Neural progenitor cell (in vitro differentiated cells): ENCODE measurements around the gene ELF1. TPM values are rescaled to one million over a fixed set of nuclear protein-coding genes. Genes with fewer than 3 reads are reported as not detected.

Experiments
- DNase-seq: peaks from one replicate; pipeline ENCODE4 v3.0.0-alpha.2; 2016; ENCODE audit warnings: low spot score
- H2AFZ ChIP-seq: fragments of 200-600 bp; sonication (generic); replicated peaks from 2 replicates; pipeline ENCODE4 v1.6.1; 2016; ENCODE audit warnings: antibody characterized with exemption
- H3F3A ChIP-seq: fragments of 200-600 bp; sonication (generic); 2 replicates; pipeline ENCODE4 v1.6.1; 2016; ENCODE audit warnings: antibody characterized with exemption, low read depth
- H3K27ac ChIP-seq: fragments of 200-600 bp; sonication (generic); 2 replicates; pipeline ENCODE4 v1.5.1; 2016; ENCODE audit warnings: mild to moderate bottlenecking
- H3K27me3 ChIP-seq: fragments of 200-600 bp; sonication (generic); 2 replicates; pipeline ENCODE4 v1.6.1; 2016; ENCODE audit warnings: mild to moderate bottlenecking, moderate library complexity
- H3K36me3 ChIP-seq: fragments of 200-600 bp; sonication (generic); 2 replicates; pipeline ENCODE4 v1.5.1; 2016
- H3K4me1 ChIP-seq: fragments of 200-600 bp; sonication (generic); 2 replicates; pipeline ENCODE4 v1.6.1; 2016; ENCODE audit warnings: mixed run types
- H3K4me2 ChIP-seq: fragments of 200-600 bp; sonication (generic); 2 replicates; pipeline ENCODE4 v1.6.1; 2016
- H3K4me3 ChIP-seq: fragments of 200-600 bp; sonication (generic); 2 replicates; pipeline ENCODE4 v1.5.1; 2016
- H3K79me2 ChIP-seq: fragments of 200-600 bp; sonication (generic); 2 replicates; pipeline ENCODE4 v1.6.1; 2016; ENCODE audit warnings: low read depth
- H3K9ac ChIP-seq: fragments of 200-600 bp; sonication (generic); 2 replicates; pipeline ENCODE4 v1.6.1; 2016
- H3K9me3 ChIP-seq: fragments of 200-600 bp; sonication (generic); 2 replicates; pipeline ENCODE4 v1.5.1; 2016; ENCODE audit warnings: low read depth
- H4K20me1 ChIP-seq: fragments of 200-600 bp; sonication (generic); 2 replicates; pipeline ENCODE4 v1.6.1; 2016; ENCODE audit warnings: low read depth
- H3K27ac Mint-ChIP-seq: 3 replicates; pipeline ENCODE4 v1.8.0; 2021; ENCODE audit warnings: mixed read lengths
- H3K27me3 Mint-ChIP-seq: 2 replicates; pipeline ENCODE4 v1.8.0; 2022; ENCODE audit warnings: low read depth, mild to moderate bottlenecking, inconsistent platforms, moderate library complexity, mixed read lengths; ENCODE audit not compliant: insufficient read depth
- H3K36me3 Mint-ChIP-seq: 3 replicates; pipeline ENCODE4 v1.8.0; 2021; ENCODE audit warnings: mixed read lengths
- H3K4me1 Mint-ChIP-seq: 3 replicates; pipeline ENCODE4 v1.8.0; 2021; ENCODE audit warnings: mixed read lengths
- H3K4me3 Mint-ChIP-seq: 3 replicates; pipeline ENCODE4 v1.8.0; 2021; ENCODE audit warnings: mild to moderate bottlenecking, moderate library complexity, mixed read lengths
- H3K9me3 Mint-ChIP-seq: 3 replicates; pipeline ENCODE4 v1.8.0; 2020; ENCODE audit warnings: mixed read lengths
- CTCF ChIP-seq: fragments of 200-600 bp; sonication (generic); IDR thresholded peaks from 2 replicates; pipeline ENCODE4 v1.5.1; 2017; ENCODE audit warnings: antibody characterized with exemption, mild to moderate bottlenecking
- EZH2 ChIP-seq: fragments of 200-600 bp; sonication (generic); IDR thresholded peaks from 2 replicates; pipeline ENCODE4 v1.6.1; 2017; ENCODE audit warnings: antibody characterized with exemption, mild to moderate bottlenecking, moderate library complexity
- EZH2phosphoT487 ChIP-seq: fragments of 200-600 bp; sonication (generic); IDR thresholded peaks from 2 replicates; pipeline ENCODE4 v1.6.1; 2017; ENCODE audit warnings: antibody characterized with exemption
- total RNA-seq: library from RNA; depleted of rRNA; stranded (reverse); fragments of >200 nt; gene quantifications from 2 replicates; pipeline ENCODE4 v1.2.3, GENCODE V29; 2015; ENCODE audit warnings: low replicate concordance

The ELF1 gene
- total RNA-seq, 1 donor from 2014 or later: 9.3 TPM

GRCh38 chr13:40982772-40983171 is 36.3 kb downstream of the ELF1 start:
- Histone ChIP-seq H3K4me3 (no peak overlapping the region), H3K9ac (no peak overlapping the region), H3K79me2 (no peaks in the 10 kb centered on the region), H3K9me3 (no peaks in the 10 kb centered on the region), H3K36me3 (no peaks in the 10 kb centered on the region), H3F3A (no peaks in the 10 kb centered on the region), H3K4me2 (no peak overlapping the region), H2AFZ (no peak overlapping the region), H4K20me1 (no peaks in the 10 kb centered on the region), H3K27me3 (no peaks in the 10 kb centered on the region), H3K27ac (no peak overlapping the region), H3K4me1 (no peaks in the 10 kb centered on the region)
- TF ChIP-seq EZH2phosphoT487 (no peak), EZH2 (no peak), CTCF (no peak)
- Mint-ChIP-seq H3K4me1 (no peaks in the 10 kb centered on the region), H3K9me3 (no peaks in the 10 kb centered on the region), H3K4me3 (no peak overlapping the region), H3K27ac (no peak overlapping the region), H3K36me3 (no peaks in the 10 kb centered on the region), H3K27me3 (no peaks in the 10 kb centered on the region)
- DNase-seq: no peak

DNA sequence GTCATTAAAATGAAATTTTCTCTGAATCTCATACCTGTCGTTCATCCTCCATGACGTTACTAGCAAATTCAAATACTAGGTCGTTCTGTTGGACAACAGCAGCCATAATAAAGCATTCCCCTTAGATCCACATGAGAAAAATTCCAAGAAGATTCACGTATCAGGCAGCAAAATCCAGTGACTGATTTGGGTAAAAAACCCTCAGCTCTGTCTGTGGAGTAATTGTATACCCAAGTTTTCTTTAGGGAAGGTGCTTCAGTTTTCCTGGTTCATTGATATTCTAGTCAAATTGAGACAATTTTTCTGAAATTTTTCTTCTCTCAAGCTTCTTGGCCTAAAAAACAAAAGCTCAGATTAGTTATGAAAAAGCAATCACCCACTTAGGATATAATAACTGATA is 37.2 kb downstream of the ELF1 start:
- Histone ChIP-seq H3F3A (no peaks in the 10 kb centered on the region), H3K79me2 (no peaks in the 10 kb centered on the region)
- H3K4me3 Mint-ChIP-seq: no peak overlapping the region

DNA sequence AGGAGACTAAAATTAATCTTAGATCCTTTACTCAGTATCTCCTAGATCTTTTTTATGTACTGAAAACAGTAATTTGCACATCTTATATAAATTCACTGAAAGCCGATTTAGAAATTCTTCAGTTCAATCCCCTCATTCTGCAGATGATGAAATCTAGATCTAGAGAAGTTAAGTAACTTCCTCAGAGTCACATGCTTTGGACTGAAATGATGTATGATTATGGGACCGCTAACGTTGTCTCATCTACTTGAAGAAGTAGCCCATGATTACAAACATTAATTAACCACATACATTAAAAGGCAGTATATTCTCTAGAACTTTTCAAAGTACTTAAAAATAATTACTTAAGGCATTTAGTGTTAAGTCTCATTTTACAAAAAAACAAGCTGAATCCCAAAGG is 37.8 kb downstream of the ELF1 start:
- Histone ChIP-seq H3K36me3 (no peaks in the 10 kb centered on the region), H2AFZ (no peak overlapping the region)

More for the DNA sequence above, 37.2 kb downstream of the ELF1 start:
- Histone ChIP-seq H3K9me3 (no peaks in the 10 kb centered on the region), H3K27me3 (no peaks in the 10 kb centered on the region), H2AFZ (no peak overlapping the region), H3K4me3 (no peak overlapping the region), H3K4me2 (no peak overlapping the region), H3K4me1 (no peaks in the 10 kb centered on the region), H3K9ac (no peak overlapping the region), H3K27ac (no peak overlapping the region), H4K20me1 (no peaks in the 10 kb centered on the region), H3K36me3 (no peaks in the 10 kb centered on the region)
- TF ChIP-seq EZH2 (no peak), CTCF (no peak), EZH2phosphoT487 (no peak)
- no peak for DNase-seq
- Mint-ChIP-seq H3K9me3 (no peaks in the 10 kb centered on the region), H3K36me3 (no peaks in the 10 kb centered on the region), H3K27me3 (no peaks in the 10 kb centered on the region), H3K27ac (no peak overlapping the region), H3K4me1 (peaks cover 2% of the 10 kb centered on the region)

More for the DNA sequence above, 37.8 kb downstream of the ELF1 start:
- H3K9ac ChIP-seq: no peak overlapping the region
- H3K4me1 ChIP-seq: no peaks in the 10 kb centered on the region
- Mint-ChIP-seq H3K36me3 (no peaks in the 10 kb centered on the region), H3K4me3 (no peak overlapping the region), H3K27me3 (no peaks in the 10 kb centered on the region), H3K27ac (no peak overlapping the region), H3K4me1 (peaks cover 2% of the 10 kb centered on the region), H3K9me3 (no peaks in the 10 kb centered on the region)
- no peak for DNase-seq
- H3K27me3 ChIP-seq: no peaks in the 10 kb centered on the region
- H3K4me2 ChIP-seq: no peak overlapping the region
- no peaks in the 10 kb centered on the region for H3K79me2 ChIP-seq
- no peak overlapping the region for H3K4me3 ChIP-seq
- no peaks in the 10 kb centered on the region for H4K20me1 ChIP-seq
- H3F3A ChIP-seq: no peaks in the 10 kb centered on the region
- TF ChIP-seq CTCF: no peak
- TF ChIP-seq EZH2: no peak
- no peak for TF ChIP-seq EZH2phosphoT487
- H3K27ac ChIP-seq: no peak overlapping the region
- no peaks in the 10 kb centered on the region for H3K9me3 ChIP-seq
